ENCODE results near the gene USO1. TPM values are rescaled to one million over a fixed set of nuclear protein-coding genes. Genes with fewer than 3 reads are reported as not detected.
"Not testable (repeated sequence)": the region's sequence is repeated elsewhere in the genome, so short reads cannot be mapped to it uniquely, and the experiment has no call there.

The USO1 gene
- total RNA-seq, 1 experiment from 2014 or later: 110 TPM

DNA sequence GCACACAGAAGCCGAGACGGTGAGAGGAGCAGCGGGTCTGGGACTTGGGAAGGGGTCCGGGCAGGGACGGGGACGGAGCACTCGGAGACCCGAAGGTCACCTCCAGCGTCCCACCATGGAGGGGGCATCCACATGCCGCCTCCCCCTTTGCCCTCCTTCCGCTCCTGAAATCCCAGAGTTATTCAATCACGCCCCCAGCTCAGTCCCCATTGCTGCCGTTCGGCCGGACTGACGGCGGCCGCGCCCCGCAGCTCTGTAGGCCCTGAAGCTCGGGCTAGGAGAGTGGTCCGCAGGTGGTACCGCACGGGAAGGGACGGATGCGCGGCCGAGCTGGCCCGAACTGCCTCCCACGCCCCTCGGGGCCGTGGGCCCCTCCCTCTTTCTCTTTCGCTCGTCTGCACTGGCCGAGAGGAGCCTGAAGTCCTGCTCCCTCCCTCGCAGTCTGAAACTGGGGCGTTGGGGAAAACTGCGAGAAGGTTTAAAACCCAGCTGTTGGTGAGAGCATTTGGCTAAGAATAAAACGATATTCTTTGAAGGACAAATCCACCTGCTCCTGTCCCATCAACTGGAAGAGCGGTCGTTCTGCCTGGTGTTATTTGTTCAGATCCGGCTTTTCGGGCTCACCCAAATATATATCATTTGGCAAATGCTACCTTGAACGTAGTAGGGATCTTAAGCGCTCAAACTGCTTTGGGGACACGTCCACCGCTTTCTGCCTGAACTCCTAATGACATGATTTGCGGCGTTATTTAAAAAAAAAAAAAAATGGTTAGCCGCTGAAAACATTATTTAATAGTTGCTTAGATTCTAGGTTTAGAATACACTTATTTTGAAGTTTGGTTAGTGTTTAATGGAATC is 719 bp downstream of the USO1 start:
- peak overlapping the region; percentile 41 for H2BK120ac ChIP-seq (ENCODE audit: low read depth, low read length, poor library complexity, severe bottlenecking)
- H4K20me1 ChIP-seq (ENCODE audit: control insufficient read depth, insufficient read depth, insufficient read length): no peaks in the 10 kb centered on the region
- Mint-ChIP-seq H3K9me3 (no peaks in the 10 kb centered on the region), H3K4me1 (peaks cover 44 to 45% of the 10 kb centered on the region in 2 experiments), H3K27me3 (ENCODE audit: low read depth) (no peaks in the 10 kb centered on the region), H3K36me3 (ENCODE audit: insufficient read depth in 1 of 3, low read depth in 3 of 3) (peaks cover 0 to 6% (median 6%) of the 10 kb centered on the region in 3 experiments; a peak in 6 of 7 replicates), H3K4me3 (peak overlapping the region; percentile 97 to 99), H3K27ac (peak overlapping the region; percentile 99 to 100 (median 100))
- no peak overlapping the region; the same call in 1 of the 2 replicates for H3K4ac ChIP-seq (ENCODE audit: low read depth, low read length)
- H2BK5ac ChIP-seq (ENCODE audit: insufficient read length, low read length): peak overlapping the region; percentile 6
- H3K27me3 ChIP-seq (ENCODE audit: insufficient read depth, low read length): no peaks in the 10 kb centered on the region
- no peak overlapping the region for H3K27ac ChIP-seq (ENCODE audit: insufficient read length, low read depth, low read length)
- no peak overlapping the region for H4K5ac ChIP-seq (ENCODE audit: insufficient read length, low read depth, low read length)
- H3K79me2 ChIP-seq (ENCODE audit: insufficient read depth, low read length): peaks cover 43% of the 10 kb centered on the region
- no peak overlapping the region for H2AK5ac ChIP-seq (ENCODE audit: insufficient read length, low read length)
- no peaks in the 10 kb centered on the region for H3K9me3 ChIP-seq (ENCODE audit: control insufficient read depth, low read depth, low read length)
- H2AFZ ChIP-seq (ENCODE audit: low read length): no peak overlapping the region
- H4K8ac ChIP-seq (replicated peaks; ENCODE audit: insufficient read length, low read depth, low read length): no peak overlapping the region
- no peak overlapping the region for H3K23ac ChIP-seq (ENCODE audit: insufficient read length, low read depth, low read length)
- no peak overlapping the region for H3K56ac ChIP-seq (ENCODE audit: insufficient read length, low read depth, low read length)
- H3K14ac ChIP-seq (ENCODE audit: insufficient read depth, low read length): peak overlapping the region; percentile 77
- peak; percentile 73 for DNase-seq
- no peak overlapping the region for H3T11ph ChIP-seq (ENCODE audit: low read length)
- H3K4me2 ChIP-seq (ENCODE audit: insufficient read depth, insufficient read length, low read length): peak overlapping the region; percentile 75
- H2BK15ac ChIP-seq (ENCODE audit: low read depth, low read length): no peak overlapping the region
- no peak overlapping the region for H4K91ac ChIP-seq (ENCODE audit: insufficient read length, low read depth, low read length)
- no peaks in the 10 kb centered on the region for H3K23me2 ChIP-seq (ENCODE audit: insufficient read length, low read depth, low read length, poor library complexity, severe bottlenecking)
- peaks cover 4% of the 10 kb centered on the region; the same call in 1 of the 2 replicates for H3K4me1 ChIP-seq (ENCODE audit: insufficient read depth, low read length)
- peak overlapping the region; percentile 67 for H3K18ac ChIP-seq (ENCODE audit: insufficient read length, low read depth, low read length)
- no peaks in the 10 kb centered on the region for H3K79me1 ChIP-seq (ENCODE audit: insufficient read depth, low read depth, low read length, poor library complexity, severe bottlenecking)
- no peak overlapping the region for H2BK12ac ChIP-seq (ENCODE audit: insufficient read length, low read depth, low read length)
- TF ChIP-seq, protein P1, sequence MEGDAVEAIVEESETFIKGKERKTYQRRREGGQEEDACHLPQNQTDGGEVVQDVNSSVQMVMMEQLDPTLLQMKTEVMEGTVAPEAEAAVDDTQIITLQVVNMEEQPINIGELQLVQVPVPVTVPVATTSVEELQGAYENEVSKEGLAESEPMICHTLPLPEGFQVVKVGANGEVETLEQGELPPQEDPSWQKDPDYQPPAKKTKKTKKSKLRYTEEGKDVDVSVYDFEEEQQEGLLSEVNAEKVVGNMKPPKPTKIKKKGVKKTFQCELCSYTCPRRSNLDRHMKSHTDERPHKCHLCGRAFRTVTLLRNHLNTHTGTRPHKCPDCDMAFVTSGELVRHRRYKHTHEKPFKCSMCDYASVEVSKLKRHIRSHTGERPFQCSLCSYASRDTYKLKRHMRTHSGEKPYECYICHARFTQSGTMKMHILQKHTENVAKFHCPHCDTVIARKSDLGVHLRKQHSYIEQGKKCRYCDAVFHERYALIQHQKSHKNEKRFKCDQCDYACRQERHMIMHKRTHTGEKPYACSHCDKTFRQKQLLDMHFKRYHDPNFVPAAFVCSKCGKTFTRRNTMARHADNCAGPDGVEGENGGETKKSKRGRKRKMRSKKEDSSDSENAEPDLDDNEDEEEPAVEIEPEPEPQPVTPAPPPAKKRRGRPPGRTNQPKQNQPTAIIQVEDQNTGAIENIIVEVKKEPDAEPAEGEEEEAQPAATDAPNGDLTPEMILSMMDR (conservative IDR thresholded peaks at IDR 0.05): no peak
- peak overlapping the region; percentile 72 for H3K9ac ChIP-seq (ENCODE audit: extremely low read depth, insufficient read length, low read length)
- no peak overlapping the region for H2BK20ac ChIP-seq (ENCODE audit: low read depth, low read length, poor library complexity, severe bottlenecking)
- WGBS (ENCODE audit: extremely low coverage, insufficient read length, low lambda C conversion rate): no CpG with 5 or more reads among the region's 50 CpGs

DNA sequence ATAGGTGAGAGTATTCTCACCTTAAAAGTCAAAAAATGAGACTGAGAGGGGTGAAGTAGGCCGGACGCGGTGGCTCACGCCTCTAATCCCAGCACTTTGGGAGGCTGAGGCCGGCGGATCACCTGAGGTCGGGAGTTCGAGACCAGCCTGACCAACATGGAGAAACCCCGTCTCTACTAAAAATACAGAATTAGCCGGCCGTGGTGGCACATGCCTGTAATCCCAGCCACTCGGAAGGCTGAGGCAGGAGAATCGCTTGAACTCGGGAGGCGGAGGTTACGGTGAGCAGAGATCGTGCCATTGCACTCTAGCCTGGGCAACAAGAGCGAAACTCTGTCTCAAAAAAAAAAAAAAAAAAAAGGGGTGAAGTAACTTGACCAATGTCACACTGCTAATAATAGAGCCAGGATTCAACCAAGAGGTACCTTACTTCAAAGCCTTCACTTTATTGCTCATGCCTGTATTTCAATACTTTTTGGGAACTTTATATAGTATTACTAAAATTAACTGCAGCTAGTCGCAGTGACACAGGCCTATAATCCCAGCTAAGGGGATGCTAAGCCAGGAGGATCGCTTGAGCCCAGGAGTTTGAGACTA is 1.7 kb downstream of the USO1 start:
- H3K23me2 ChIP-seq (ENCODE audit: insufficient read length, low read depth, low read length, poor library complexity, severe bottlenecking); DNase-seq; H2BK12ac ChIP-seq (ENCODE audit: insufficient read length, low read depth, low read length); H2BK15ac ChIP-seq (ENCODE audit: low read depth, low read length); H2AFZ ChIP-seq (ENCODE audit: low read length); H3K36me3 Mint-ChIP-seq (ENCODE audit: insufficient read depth in 1 of 3, low read depth in 3 of 3); H3K9me3 Mint-ChIP-seq; H3K9me3 ChIP-seq (ENCODE audit: control insufficient read depth, low read depth, low read length); H4K20me1 ChIP-seq (ENCODE audit: control insufficient read depth, insufficient read depth, insufficient read length); H3K27me3 Mint-ChIP-seq (ENCODE audit: low read depth); H3T11ph ChIP-seq (ENCODE audit: low read length); H2BK5ac ChIP-seq (ENCODE audit: insufficient read length, low read length); H3K4me1 ChIP-seq (ENCODE audit: insufficient read depth, low read length); H4K5ac ChIP-seq (ENCODE audit: insufficient read length, low read depth, low read length); H2BK20ac ChIP-seq (ENCODE audit: low read depth, low read length, poor library complexity, severe bottlenecking); H4K91ac ChIP-seq (ENCODE audit: insufficient read length, low read depth, low read length); H2AK5ac ChIP-seq (ENCODE audit: insufficient read length, low read length); H3K23ac ChIP-seq (ENCODE audit: insufficient read length, low read depth, low read length); H4K8ac ChIP-seq (replicated peaks; ENCODE audit: insufficient read length, low read depth, low read length); H3K27ac ChIP-seq (ENCODE audit: insufficient read length, low read depth, low read length); H3K18ac ChIP-seq (ENCODE audit: insufficient read length, low read depth, low read length); H3K27me3 ChIP-seq (ENCODE audit: insufficient read depth, low read length); H3K56ac ChIP-seq (ENCODE audit: insufficient read length, low read depth, low read length); H3K4ac ChIP-seq (ENCODE audit: low read depth, low read length); H2BK120ac ChIP-seq (ENCODE audit: low read depth, low read length, poor library complexity, severe bottlenecking); H3K79me1 ChIP-seq (ENCODE audit: insufficient read depth, low read depth, low read length, poor library complexity, severe bottlenecking): not testable (repeated sequence)
- Histone ChIP-seq H3K79me2 (ENCODE audit: insufficient read depth, low read length) (peaks cover 46% of the 10 kb centered on the region), H3K4me2 (ENCODE audit: insufficient read depth, insufficient read length, low read length) (peak overlapping the region; percentile 75), H3K14ac (ENCODE audit: insufficient read depth, low read length) (peak overlapping the region; percentile 14; the same call in 1 of the 2 replicates), H3K9ac (ENCODE audit: extremely low read depth, insufficient read length, low read length) (peak overlapping the region; percentile 55)
- Mint-ChIP-seq H3K4me3 (peak overlapping the region; percentile 97 to 99), H3K27ac (peak overlapping the region; percentile 50 to 91 (median 65); a peak in 4 of 7 replicates), H3K4me1 (peaks cover 44 to 45% of the 10 kb centered on the region in 2 experiments)
- no CpG with 5 or more reads among the region's 20 CpGs for WGBS (ENCODE audit: extremely low coverage, insufficient read length, low lambda C conversion rate)

Measured in H9 (cell line).